Mesendoderm (in vitro differentiated cells): ENCODE data around the gene SKA3.

Source experiments
- DNase-seq: peaks from one replicate; pipeline ENCODE4 v3.0.0; 2013
- H2AK5ac ChIP-seq: 2 replicates; pipeline ENCODE4 v1.6.1; 2013; ENCODE audit warnings: low read length, inconsistent platforms
- H2BK120ac ChIP-seq: 2 replicates; pipeline ENCODE4 v1.6.1; 2013; ENCODE audit warnings: low read depth, mild to moderate bottlenecking, low read length, moderate library complexity, mixed read lengths
- H2BK15ac ChIP-seq: replicated peaks from 2 replicates; pipeline ENCODE4 v1.6.1; 2013; ENCODE audit warnings: low read depth, mild to moderate bottlenecking, moderate library complexity
- H2BK5ac ChIP-seq: 2 replicates; pipeline ENCODE4 v1.6.1; 2013; ENCODE audit warnings: low read length, inconsistent platforms
- H3K18ac ChIP-seq: 2 replicates; pipeline ENCODE4 v1.6.1; 2013; ENCODE audit warnings: mild to moderate bottlenecking, low read length, mixed read lengths
- H3K23ac ChIP-seq: one replicate; pipeline ENCODE4 v1.6.1; 2013; ENCODE audit warnings: low read length
- H3K27ac ChIP-seq: 2 replicates; pipeline ENCODE4 v1.5.1; 2013; ENCODE audit warnings: low read depth, mild to moderate bottlenecking, inconsistent platforms, low read length, moderate library complexity
- H3K27me3 ChIP-seq: 2 replicates; pipeline ENCODE4 v1.6.1; 2013; ENCODE audit warnings: low read length, control low read depth, mild to moderate bottlenecking, inconsistent platforms; ENCODE audit not compliant: insufficient read depth, poor library complexity
- H3K36me3 ChIP-seq: 2 replicates; pipeline ENCODE4 v1.6.1; 2013; ENCODE audit warnings: low read length, inconsistent platforms; ENCODE audit not compliant: control insufficient read depth, insufficient read depth
- H3K4ac ChIP-seq: one replicate; pipeline ENCODE4 v1.6.1; 2013; ENCODE audit warnings: low read depth, mild to moderate bottlenecking, low read length, moderate library complexity
- H3K4me1 ChIP-seq: 2 replicates; pipeline ENCODE4 v1.6.1; 2013; ENCODE audit warnings: low read depth, low read length, inconsistent platforms; ENCODE audit not compliant: control insufficient read depth
- H3K4me2 ChIP-seq: 2 replicates; pipeline ENCODE4 v1.6.1; 2013; ENCODE audit warnings: low read length
- H3K4me3 ChIP-seq: 2 replicates; pipeline ENCODE4 v1.5.1; 2013; ENCODE audit warnings: mild to moderate bottlenecking, low read length
- H3K56ac ChIP-seq: one replicate; pipeline ENCODE4 v1.6.1; 2013; ENCODE audit warnings: low read length
- H3K79me1 ChIP-seq: 2 replicates; pipeline ENCODE4 v1.6.1; 2013; ENCODE audit warnings: low read length, inconsistent platforms
- H3K79me2 ChIP-seq: 2 replicates; pipeline ENCODE4 v1.6.1; 2013; ENCODE audit warnings: mild to moderate bottlenecking, low read length; ENCODE audit not compliant: control insufficient read depth, insufficient read depth
- H3K9ac ChIP-seq: 2 replicates; pipeline ENCODE4 v1.6.1; 2013; ENCODE audit warnings: low read length, inconsistent platforms
- H4K5ac ChIP-seq: one replicate; pipeline ENCODE4 v1.6.1; 2013; ENCODE audit warnings: low read length
- H4K8ac ChIP-seq: one replicate; pipeline ENCODE4 v1.6.1; 2013; ENCODE audit warnings: low read depth, mild to moderate bottlenecking, control low read depth, low read length, moderate library complexity
- WGBS: extraction: QIAGEN DNeasy Blood & Tissue Kit; methylation state at CpG from one replicate; pipeline ENCODE4 v1.1.7; 2013; ENCODE audit warnings: low lambda C conversion rate, missing lambda C conversion rate; ENCODE audit not compliant: insufficient coverage; ENCODE audit errors: extremely low coverage; 5-methylcytosine and 5-hydroxymethylcytosine counted together

The SKA3 gene

GRCh38 chr13:21121616-21122015, 54.7 kb downstream of the SKA3 start:
- H3K18ac ChIP-seq, result no peak overlapping the region
- no peak for DNase-seq
- H3K9ac ChIP-seq, result no peak overlapping the region
- no peaks in the 10 kb centered on the region for H3K36me3 ChIP-seq
- no peak overlapping the region for H3K23ac ChIP-seq
- H3K4me2 ChIP-seq, result no peak overlapping the region
- H3K4me1 ChIP-seq, result no peaks in the 10 kb centered on the region
- H3K27me3 ChIP-seq, result no peaks in the 10 kb centered on the region
- H3K56ac ChIP-seq, result no peak overlapping the region
- no peak overlapping the region for H3K27ac ChIP-seq
- H4K8ac ChIP-seq, result no peak overlapping the region
- no CpG with 5 or more reads among the region's 9 CpGs for WGBS
- no peak overlapping the region for H3K4me3 ChIP-seq
- no peak overlapping the region for H2AK5ac ChIP-seq
- no peak overlapping the region for H3K4ac ChIP-seq
- no peak overlapping the region for H2BK15ac ChIP-seq
- H4K5ac ChIP-seq, result no peak overlapping the region
- no peak overlapping the region for H2BK5ac ChIP-seq
- H3K79me2 ChIP-seq, result no peaks in the 10 kb centered on the region
- no peak overlapping the region for H2BK120ac ChIP-seq
- no peaks in the 10 kb centered on the region for H3K79me1 ChIP-seq

DNA sequence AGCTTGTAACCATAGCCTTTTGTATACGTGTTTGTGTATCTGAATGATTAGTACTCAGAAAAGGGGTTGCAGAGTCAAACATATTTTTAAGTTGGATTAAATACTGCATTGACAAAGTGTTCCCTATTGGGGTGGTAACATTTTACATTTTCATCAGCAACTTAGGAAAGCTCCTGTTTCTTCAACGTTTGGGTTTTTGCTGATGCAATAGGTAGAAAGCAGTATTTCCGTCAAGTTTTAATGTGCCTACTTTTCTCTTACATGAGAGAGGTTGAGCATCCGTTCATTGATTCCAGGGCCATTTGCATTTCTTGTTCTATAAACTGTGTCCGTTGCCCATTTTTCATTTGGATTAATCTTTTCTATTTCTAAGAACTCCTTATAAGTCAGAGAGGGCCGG, 56.2 kb downstream of the SKA3 start:
- Histone ChIP-seq H3K4ac (no peak overlapping the region), H3K23ac (no peak overlapping the region), H3K4me3 (no peak overlapping the region), H2BK120ac (no peak overlapping the region), H3K4me2 (no peak overlapping the region), H3K36me3 (no peaks in the 10 kb centered on the region), H3K4me1 (no peaks in the 10 kb centered on the region), H2BK5ac (no peak overlapping the region), H3K27me3 (no peaks in the 10 kb centered on the region), H3K18ac (no peak overlapping the region), H2BK15ac (no peak overlapping the region), H3K79me2 (no peaks in the 10 kb centered on the region), H4K8ac (no peak overlapping the region), H4K5ac (no peak overlapping the region), H2AK5ac (no peak overlapping the region), H3K27ac (no peak overlapping the region), H3K56ac (no peak overlapping the region), H3K9ac (no peak overlapping the region), H3K79me1 (no peaks in the 10 kb centered on the region)
- no peak for DNase-seq
- WGBS, result no CpG with 5 or more reads among the region's 6 CpGs

GRCh38 chr13:21119526-21119925, 56.8 kb downstream of the SKA3 start:
- WGBS, result no CpG with 5 or more reads among the region's 2 CpGs
- Histone ChIP-seq H3K27ac (no peak overlapping the region), H3K27me3 (no peaks in the 10 kb centered on the region), H3K79me2 (no peaks in the 10 kb centered on the region), H4K5ac (no peak overlapping the region), H3K4me1 (no peaks in the 10 kb centered on the region), H3K4ac (no peak overlapping the region), H3K23ac (no peak overlapping the region), H2AK5ac (no peak overlapping the region), H2BK5ac (no peak overlapping the region), H3K79me1 (no peaks in the 10 kb centered on the region), H3K4me3 (no peak overlapping the region), H3K18ac (no peak overlapping the region), H4K8ac (no peak overlapping the region), H3K56ac (no peak overlapping the region), H3K4me2 (no peak overlapping the region), H2BK15ac (no peak overlapping the region), H2BK120ac (no peak overlapping the region), H3K9ac (no peak overlapping the region), H3K36me3 (no peaks in the 10 kb centered on the region)
- DNase-seq, result no peak

GRCh38 chr13:21118180-21118579, 58.2 kb downstream of the SKA3 start:
- no peak overlapping the region for H4K5ac ChIP-seq
- no peak overlapping the region for H3K9ac ChIP-seq
- no peak overlapping the region for H2BK120ac ChIP-seq
- no peak overlapping the region for H3K27ac ChIP-seq
- H3K79me1 ChIP-seq, result no peaks in the 10 kb centered on the region
- H3K4me3 ChIP-seq, result no peak overlapping the region
- no CpG with 5 or more reads among the region's 5 CpGs for WGBS
- no peak overlapping the region for H3K18ac ChIP-seq
- DNase-seq, result no peak
- no peak overlapping the region for H2AK5ac ChIP-seq
- H3K4ac ChIP-seq, result no peak overlapping the region
- no peaks in the 10 kb centered on the region for H3K27me3 ChIP-seq
- no peaks in the 10 kb centered on the region for H3K79me2 ChIP-seq
- no peak overlapping the region for H4K8ac ChIP-seq
- no peak overlapping the region for H3K4me2 ChIP-seq
- H2BK5ac ChIP-seq, result no peak overlapping the region
- no peaks in the 10 kb centered on the region for H3K36me3 ChIP-seq
- H3K23ac ChIP-seq, result no peak overlapping the region
- H3K56ac ChIP-seq, result no peak overlapping the region
- H2BK15ac ChIP-seq, result no peak overlapping the region
- H3K4me1 ChIP-seq, result no peaks in the 10 kb centered on the region

DNA sequence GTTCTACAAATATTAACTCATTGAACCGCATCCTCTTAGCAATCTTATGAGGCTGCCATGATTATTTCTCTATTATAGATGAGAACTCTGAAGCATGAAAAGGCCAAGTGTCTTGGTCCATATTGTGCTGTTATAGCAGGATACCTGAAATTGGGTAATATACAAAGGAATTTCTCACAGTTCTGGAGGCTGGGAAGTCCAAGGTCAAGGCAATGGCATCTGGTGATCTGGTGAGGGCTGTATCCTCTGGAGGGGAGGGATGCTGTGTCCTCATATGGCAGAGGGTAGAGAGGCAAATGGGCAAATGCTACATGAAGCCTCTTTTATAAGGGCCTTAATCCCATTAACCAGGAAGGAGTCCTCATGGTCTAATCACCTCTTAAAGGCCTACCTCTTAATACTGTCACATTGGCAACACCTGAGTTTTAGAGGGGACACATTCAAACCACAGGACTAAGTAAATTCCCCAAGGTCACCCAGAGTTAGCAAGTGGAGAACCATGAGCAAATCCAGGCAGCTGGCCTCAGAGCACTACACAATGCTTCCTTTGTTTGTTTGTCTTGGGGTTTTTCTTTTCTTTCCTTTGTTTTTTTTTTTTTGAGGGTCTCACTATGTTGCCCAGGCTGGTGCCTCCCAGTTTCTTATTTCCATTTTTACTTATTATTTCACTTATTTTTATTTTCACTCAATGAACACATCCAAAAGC, 59.1 kb downstream of the SKA3 start:
- H3K27me3 ChIP-seq, result no peaks in the 10 kb centered on the region
- H3K27ac ChIP-seq, result no peak overlapping the region
- no peak overlapping the region for H3K4ac ChIP-seq
- no peak overlapping the region for H3K23ac ChIP-seq
- no CpG with 5 or more reads among the region's 1 CpG for WGBS
- H4K5ac ChIP-seq, result no peak overlapping the region
- DNase-seq, result no peak
- no peaks in the 10 kb centered on the region for H3K4me1 ChIP-seq
- no peak overlapping the region for H2BK120ac ChIP-seq
- no peak overlapping the region for H3K9ac ChIP-seq
- H3K56ac ChIP-seq, result no peak overlapping the region
- no peaks in the 10 kb centered on the region for H3K79me1 ChIP-seq
- no peak overlapping the region for H4K8ac ChIP-seq
- H2AK5ac ChIP-seq, result no peak overlapping the region
- H3K18ac ChIP-seq, result no peak overlapping the region
- H2BK5ac ChIP-seq, result no peak overlapping the region
- H3K79me2 ChIP-seq, result no peaks in the 10 kb centered on the region
- H3K4me3 ChIP-seq, result no peak overlapping the region
- H3K36me3 ChIP-seq, result no peaks in the 10 kb centered on the region
- no peak overlapping the region for H3K4me2 ChIP-seq
- no peak overlapping the region for H2BK15ac ChIP-seq

DNA sequence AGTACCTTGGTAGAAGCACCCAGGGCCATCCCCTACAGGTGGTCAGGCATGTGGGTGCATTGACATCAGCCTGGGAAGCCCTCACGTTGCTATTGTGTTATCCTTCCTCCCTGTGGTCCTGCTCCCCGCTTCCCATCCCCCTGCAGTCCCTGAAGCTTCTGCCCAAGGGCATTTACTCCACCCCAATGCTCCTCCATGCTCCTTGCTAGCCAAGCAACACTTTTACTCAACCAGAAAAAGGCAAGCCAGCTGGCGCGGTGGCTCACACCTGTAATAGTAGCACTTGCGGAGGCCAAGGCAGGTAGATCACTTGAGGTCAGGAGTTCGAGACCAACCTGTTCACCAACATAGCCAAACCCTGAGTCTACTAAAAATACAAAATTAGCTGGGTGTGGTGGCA, 60.2 kb downstream of the SKA3 start:
- H2AK5ac ChIP-seq, result no peak overlapping the region
- no peak overlapping the region for H3K4ac ChIP-seq
- H2BK15ac ChIP-seq, result no peak overlapping the region
- H3K56ac ChIP-seq, result no peak overlapping the region
- no peaks in the 10 kb centered on the region for H3K79me2 ChIP-seq
- H3K4me1 ChIP-seq, result no peaks in the 10 kb centered on the region
- H3K23ac ChIP-seq, result no peak overlapping the region
- no peak overlapping the region for H4K5ac ChIP-seq
- no peak overlapping the region for H3K4me2 ChIP-seq
- H3K79me1 ChIP-seq, result no peaks in the 10 kb centered on the region
- no peak overlapping the region for H3K27ac ChIP-seq
- H3K36me3 ChIP-seq, result no peaks in the 10 kb centered on the region
- DNase-seq, result no peak
- no peak overlapping the region for H2BK120ac ChIP-seq
- WGBS, result no CpG with 5 or more reads among the region's 6 CpGs
- H3K18ac ChIP-seq, result no peak overlapping the region
- no peak overlapping the region for H3K4me3 ChIP-seq
- no peak overlapping the region for H3K9ac ChIP-seq
- H2BK5ac ChIP-seq, result no peak overlapping the region
- H3K27me3 ChIP-seq, result no peaks in the 10 kb centered on the region
- H4K8ac ChIP-seq, result no peak overlapping the region
